PFSK-1 (cell line): ENCODE results near the gene PDAP1.

Experiments
- POLR2AphosphoS5 ChIP-seq: IDR thresholded peaks from 2 replicates; pipeline ENCODE4 v1.6.1; 2012; ENCODE audit warnings: low read depth, mild to moderate bottlenecking, control low read depth, low read length, moderate library complexity
- SIN3A ChIP-seq: IDR thresholded peaks from 2 replicates; pipeline ENCODE4 v1.6.1; 2012; ENCODE audit warnings: mild to moderate bottlenecking, low read length, moderate library complexity, borderline replicate concordance; ENCODE audit not compliant: insufficient read depth
- TF ChIP-seq, protein P1 (sequence below), 2 experiments: IDR thresholded peaks; 2 replicates each; pipeline versions ENCODE4 v1.6.1 to v1.8.0; 2011 to 2012; ENCODE audit warnings: low read depth in 2 of 2, low read length in 2 of 2, control low read depth in 1 of 2, inconsistent platforms in 1 of 2, mild to moderate bottlenecking in 1 of 2, moderate library complexity in 1 of 2; ENCODE audit not compliant: insufficient read depth in 1 of 2

DNA sequence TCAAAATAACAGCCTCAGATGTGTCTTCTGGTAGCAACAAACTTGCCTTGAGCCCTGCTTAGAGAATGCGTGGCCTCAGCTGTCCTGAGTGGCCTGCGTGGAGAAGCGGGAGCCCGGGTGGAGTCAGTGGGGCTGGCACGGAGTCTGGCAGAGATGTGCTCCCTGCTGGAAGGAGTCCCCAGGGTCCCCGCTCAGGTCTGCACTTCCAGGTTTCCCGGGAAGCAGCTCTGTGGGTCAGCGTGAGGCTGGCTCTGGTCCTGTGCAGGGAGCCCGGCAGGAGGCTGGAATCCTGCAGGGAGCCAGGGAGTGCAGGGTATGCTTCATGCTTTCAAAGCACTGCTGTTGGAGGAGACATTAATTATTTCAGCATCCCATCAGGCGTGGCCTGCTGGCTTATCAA, 40.5 kb upstream of the PDAP1 start:
- TF ChIP-seq POLR2AphosphoS5, result no peak
- TF ChIP-seq, protein P1, sequence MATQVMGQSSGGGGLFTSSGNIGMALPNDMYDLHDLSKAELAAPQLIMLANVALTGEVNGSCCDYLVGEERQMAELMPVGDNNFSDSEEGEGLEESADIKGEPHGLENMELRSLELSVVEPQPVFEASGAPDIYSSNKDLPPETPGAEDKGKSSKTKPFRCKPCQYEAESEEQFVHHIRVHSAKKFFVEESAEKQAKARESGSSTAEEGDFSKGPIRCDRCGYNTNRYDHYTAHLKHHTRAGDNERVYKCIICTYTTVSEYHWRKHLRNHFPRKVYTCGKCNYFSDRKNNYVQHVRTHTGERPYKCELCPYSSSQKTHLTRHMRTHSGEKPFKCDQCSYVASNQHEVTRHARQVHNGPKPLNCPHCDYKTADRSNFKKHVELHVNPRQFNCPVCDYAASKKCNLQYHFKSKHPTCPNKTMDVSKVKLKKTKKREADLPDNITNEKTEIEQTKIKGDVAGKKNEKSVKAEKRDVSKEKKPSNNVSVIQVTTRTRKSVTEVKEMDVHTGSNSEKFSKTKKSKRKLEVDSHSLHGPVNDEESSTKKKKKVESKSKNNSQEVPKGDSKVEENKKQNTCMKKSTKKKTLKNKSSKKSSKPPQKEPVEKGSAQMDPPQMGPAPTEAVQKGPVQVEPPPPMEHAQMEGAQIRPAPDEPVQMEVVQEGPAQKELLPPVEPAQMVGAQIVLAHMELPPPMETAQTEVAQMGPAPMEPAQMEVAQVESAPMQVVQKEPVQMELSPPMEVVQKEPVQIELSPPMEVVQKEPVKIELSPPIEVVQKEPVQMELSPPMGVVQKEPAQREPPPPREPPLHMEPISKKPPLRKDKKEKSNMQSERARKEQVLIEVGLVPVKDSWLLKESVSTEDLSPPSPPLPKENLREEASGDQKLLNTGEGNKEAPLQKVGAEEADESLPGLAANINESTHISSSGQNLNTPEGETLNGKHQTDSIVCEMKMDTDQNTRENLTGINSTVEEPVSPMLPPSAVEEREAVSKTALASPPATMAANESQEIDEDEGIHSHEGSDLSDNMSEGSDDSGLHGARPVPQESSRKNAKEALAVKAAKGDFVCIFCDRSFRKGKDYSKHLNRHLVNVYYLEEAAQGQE (IDR thresholded peaks at IDR 0.05; ENCODE audit: insufficient read depth in 1 of 2, low read depth in 2 of 2, low read length in 2 of 2), result no peak
- no peak for TF ChIP-seq SIN3A
